A549 (cell line): ENCODE measurements around the gene ITPKC. TPM values are rescaled to one million over a fixed set of nuclear protein-coding genes. Genes with fewer than 3 reads are reported as not detected.

Experiments used
- ATAC-seq, 2 experiments: fragments of 200-7000 bp in 1 of 2; fragments of >200 bp in 1 of 2; cut with Nextera tagmentation in 1 of 2; cut with Tn5 transposase in 1 of 2; 3 replicates each; pipeline versions ENCODE4 v1.8.0 to v1.9.1; 2018 to 2020; ENCODE audit warnings: mild to moderate bottlenecking in 1 of 2, moderate library complexity in 1 of 2
- CTCF ChIA-PET: fragments of 300-600 bp; sonication (Branson Sonifier 250); formaldehyde crosslinking; extraction: SDS; loops from one replicate; lab custom pipeline; 2021; ENCODE audit warnings: antibody characterized with exemption, inconsistent platforms; lab: Yijun Ruan, JAX
- POLR2A ChIA-PET: fragments of 350-600 bp; formaldehyde crosslinking; extraction: SDS; loops from one replicate; lab custom pipeline; 2021; ENCODE audit warnings: antibody characterized with exemption, inconsistent platforms; lab: Yijun Ruan, JAX
- DNase-seq, 2 experiments: peaks; one replicate each; pipeline versions ENCODE4 v3.0.0 to v3.0.0-alpha.2; 2011 to 2016; ENCODE audit warnings: low read depth in 1 of 2, low spot score in 1 of 2
- FAIRE-seq: peaks from 2 replicates; lab custom pipeline; 2011; peaks lifted over from hg19 to GRCh38; lab: Jason Lieb, UNC
- H3K27ac ChIP-seq, 2 experiments: fragments of >200 bp; sonication (Bioruptor Twin); formaldehyde crosslinking; 3 replicates each; pipeline ENCODE4 v1.5.1; 2016 to 2017
- H3K4me1 ChIP-seq: fragments of >200 bp; sonication (Bioruptor Twin); formaldehyde crosslinking; 3 replicates; pipeline ENCODE4 v1.6.1; 2016
- H3K4me2 ChIP-seq: fragments of >200 bp; sonication (Bioruptor Twin); formaldehyde crosslinking; 3 replicates; pipeline ENCODE4 v1.6.1; 2016
- H3K4me3 ChIP-seq: fragments of >200 bp; sonication (Bioruptor Twin); formaldehyde crosslinking; 3 replicates; pipeline ENCODE4 v1.5.1; 2016
- H3K9me3 ChIP-seq: fragments of >200 bp; sonication (Bioruptor Twin); formaldehyde crosslinking; 3 replicates; pipeline ENCODE4 v1.6.1; 2016
- ATOH8 ChIP-seq: fragments of 250-450 bp; sonication (Bioruptor Pico); IDR thresholded peaks from 2 replicates; pipeline ENCODE4 v1.5.0; 2020; ENCODE audit warnings: low read depth, mild to moderate bottlenecking, moderate library complexity
- BCL3 ChIP-seq: fragments of >200 bp; sonication (Bioruptor Twin); formaldehyde crosslinking; IDR thresholded peaks from 3 replicates; pipeline ENCODE4 v1.6.1; 2016
- CHD4 ChIP-seq: fragments of 200-600 bp; sonication (generic); IDR thresholded peaks from 2 replicates; pipeline ENCODE4 v1.6.1; 2016; ENCODE audit warnings: antibody characterized with exemption, mild to moderate bottlenecking, borderline replicate concordance
- EHF ChIP-seq: fragments of 250-450 bp; sonication (Bioruptor Pico); IDR thresholded peaks from 2 replicates; pipeline ENCODE4 v1.5.0; 2020; ENCODE audit warnings: mild to moderate bottlenecking
- ESRRA ChIP-seq: fragments of 150-350 bp; IDR thresholded peaks from 2 replicates; pipeline ENCODE4 v1.6.1; 2014; ENCODE audit warnings: mild to moderate bottlenecking, low read length, borderline replicate concordance
- FOSB ChIP-seq: fragments of 250-450 bp; sonication (Bioruptor Pico); IDR thresholded peaks from 2 replicates; pipeline ENCODE4 v1.5.0; 2020; ENCODE audit warnings: mild to moderate bottlenecking, moderate library complexity
- GATA3 ChIP-seq: IDR thresholded peaks from 2 replicates; pipeline ENCODE4 v1.6.1; 2012; ENCODE audit warnings: borderline replicate concordance
- HES2 ChIP-seq: fragments of >200 bp; sonication (Bioruptor Twin); formaldehyde crosslinking; IDR thresholded peaks from 2 replicates; pipeline ENCODE4 v1.6.1; 2016
- HOXA7 ChIP-seq: fragments of 250-450 bp; sonication (Bioruptor Pico); IDR thresholded peaks from 2 replicates; pipeline ENCODE4 v1.5.0; 2020; ENCODE audit warnings: mild to moderate bottlenecking, moderate library complexity
- JUN ChIP-seq, 2 experiments: fragments of >200 bp; sonication (Bioruptor Twin); formaldehyde crosslinking; IDR thresholded peaks; 2 replicates in 1 of 2; 3 replicates in 1 of 2; pipeline ENCODE4 v1.6.1; 2016 to 2017
- MAFK ChIP-seq: fragments of 450-650 bp; IDR thresholded peaks from 2 replicates; pipeline ENCODE4 v1.6.1; 2014; ENCODE audit not compliant: partially characterized antibody
- MAZ ChIP-seq: fragments of 150-350 bp; IDR thresholded peaks from 2 replicates; pipeline ENCODE4 v1.6.1; 2014; ENCODE audit warnings: antibody characterized with exemption, low read depth, low read length, borderline replicate concordance
- MYC ChIP-seq: IDR thresholded peaks from 2 replicates; pipeline ENCODE4 v1.6.1; 2012; ENCODE audit warnings: mild to moderate bottlenecking, inconsistent platforms, low read length, improper control_type of control experiment, borderline replicate concordance
- NFE2L2 ChIP-seq: fragments of 150-350 bp; conservative IDR thresholded peaks from 2 replicates; pipeline ENCODE4 v1.6.1; 2014; ENCODE audit warnings: low read length
- NR3C1 ChIP-seq: fragments of >200 bp; sonication (Bioruptor Twin); formaldehyde crosslinking; IDR thresholded peaks from 3 replicates; pipeline ENCODE4 v1.6.1; 2017
- PHF8 ChIP-seq: fragments of 200-600 bp; sonication (generic); IDR thresholded peaks from 2 replicates; pipeline ENCODE4 v1.6.1; 2016; ENCODE audit warnings: low read depth, mild to moderate bottlenecking, antibody characterized with exemption, moderate library complexity, borderline replicate concordance
- POLR2A ChIP-seq: IDR thresholded peaks from 2 replicates; pipeline ENCODE4 v1.6.1; 2012; ENCODE audit warnings: mild to moderate bottlenecking, low read length
- POLR2AphosphoS2 ChIP-seq: conservative IDR thresholded peaks from 2 replicates; pipeline ENCODE4 v1.6.1; 2012; ENCODE audit warnings: low read length, improper control_type of control experiment, inconsistent platforms
- RARB ChIP-seq: fragments of 250-450 bp; sonication (Bioruptor Pico); IDR thresholded peaks from 2 replicates; pipeline ENCODE4 v1.8.0; 2021; ENCODE audit warnings: mild to moderate bottlenecking, moderate library complexity
- TFCP2L1 ChIP-seq: fragments of 250-450 bp; sonication (Bioruptor Pico); IDR thresholded peaks from 2 replicates; pipeline ENCODE4 v1.5.0; 2021; ENCODE audit warnings: mild to moderate bottlenecking
- TP53 ChIP-seq: fragments of 250-450 bp; sonication (Bioruptor Pico); IDR thresholded peaks from 2 replicates; pipeline ENCODE4 v1.5.0; 2021; ENCODE audit warnings: mild to moderate bottlenecking, moderate library complexity
- ZNF302 ChIP-seq: fragments of 250-450 bp; sonication (Bioruptor Pico); IDR thresholded peaks from 2 replicates; pipeline ENCODE4 v1.9.0; 2021; ENCODE audit warnings: inconsistent platforms, mild to moderate bottlenecking, moderate library complexity
- WGBS: methylation state at CpG from one replicate; pipeline ENCODE4 v1.1.6; 2017; ENCODE audit errors: missing lambda C conversion rate; 5-methylcytosine and 5-hydroxymethylcytosine counted together
- polyA plus RNA-seq, 4 experiments: library from polyadenylated mRNA; depleted of rRNA in 3 of 4; stranded (reverse); fragments of >200 nt; fragmentation: RNase III in 1 of 4; extraction: RNeasy Plus Mini Kit Qiagen cat#74134 plus additional on column Dnase treatment in 1 of 4; gene quantifications; 2 replicates in 3 of 4; 3 replicates in 1 of 4; pipeline ENCODE4 v1.2.3, GENCODE V29; 2011 to 2017
- TF ChIP-seq, protein P1 (sequence below): fragments of 200-600 bp; sonication (generic); IDR thresholded peaks from 2 replicates; pipeline ENCODE4 v1.6.1; 2016; ENCODE audit warnings: antibody characterized with exemption, mild to moderate bottlenecking, moderate library complexity
- TF ChIP-seq, protein P2 (sequence below): IDR thresholded peaks from 2 replicates; pipeline ENCODE4 v1.6.1; 2012
- TF ChIP-seq, protein P3 (sequence below): fragments of 450-650 bp; IDR thresholded peaks from 2 replicates; pipeline ENCODE4 v1.6.1; 2014; ENCODE audit warnings: antibody characterized with exemption
- TF ChIP-seq, protein P4 (sequence below): IDR thresholded peaks from 2 replicates; pipeline ENCODE4 v1.6.1; 2012

Gene ITPKC
- polyA plus RNA-seq, 2 of the 4 experiments (the other 2 are of a cell fraction), result 6.5 to 7.9 TPM

GRCh38 chr19:40777937-40778705 is 61.2 kb downstream of the ITPKC start, which contains the start of gene RAB4B:
Gene RAB4B, plus strand, starts transcription at chr19:40778247. Its CDS starts 129 bp downstream, at chr19:40778376.
- no peaks in the 10 kb centered on the region for H3K9me3 ChIP-seq
- ATAC-seq, result peak; percentile 86 to 93
- peak within 1 kb of the TSS; percentile 84 to 87 for H3K27ac ChIP-seq
- H3K4me2 ChIP-seq, result peak within 1 kb of the TSS; percentile 80
- peak; percentile 99 for FAIRE-seq
- peak within 1 kb of the TSS; percentile 52 for H3K4me3 ChIP-seq
- ChIA-PET CTCF (interaction anchor here (0.6 to 6.5 kb wide), 23 partner anchors 9 to 701 kb away, joined by 3 to 65 read pairs (median 4); partner anchors contain the start of genes ACTMAP, EGLN2 and SNRPA), POLR2A (interaction anchor here (0.6 to 3.1 kb wide), 46 partner anchors 9 to 1614 kb away, joined by 3 to 94 read pairs (median 6); partner anchors contain the start of genes ACTMAP, B9D2, BLVRB and COQ8B)
- TF ChIP-seq GATA3 (no peak; the same call in 1 of the 2 replicates), ZNF302 (CRISPR knock-in tag) (no peak), CHD4 (no peak), HES2 (no peak), FOSB (CRISPR knock-in tag) (no peak), TP53 (CRISPR knock-in tag) (no peak), TFCP2L1 (peak; percentile 80; the same call in 1 of the 2 replicates), ESRRA (no peak), MAFK (no peak), HOXA7 (0 out of 2 replicates have a peak, but pooled peaks have one; percentile 7), MAZ (0 out of 2 replicates have a peak, but pooled peaks have one; percentile 77), EHF (no peak), MYC (0 out of 2 replicates have a peak, but pooled peaks have one; percentile 2), NR3C1 (no peak), ATOH8 (no peak), POLR2AphosphoS2 (no peak), BCL3 (peak; percentile 91; the same call in 1 of the 3 replicates), NFE2L2 (no peak), POLR2A (peak; percentile 61), JUN (IDR thresholded peaks at IDR 0.05) (peak; percentile 43 to 87; a peak in 4 of 5 replicates), RARB (CRISPR knock-in tag) (no peak), PHF8 (peak; percentile 98)
- TF ChIP-seq, protein P1, sequence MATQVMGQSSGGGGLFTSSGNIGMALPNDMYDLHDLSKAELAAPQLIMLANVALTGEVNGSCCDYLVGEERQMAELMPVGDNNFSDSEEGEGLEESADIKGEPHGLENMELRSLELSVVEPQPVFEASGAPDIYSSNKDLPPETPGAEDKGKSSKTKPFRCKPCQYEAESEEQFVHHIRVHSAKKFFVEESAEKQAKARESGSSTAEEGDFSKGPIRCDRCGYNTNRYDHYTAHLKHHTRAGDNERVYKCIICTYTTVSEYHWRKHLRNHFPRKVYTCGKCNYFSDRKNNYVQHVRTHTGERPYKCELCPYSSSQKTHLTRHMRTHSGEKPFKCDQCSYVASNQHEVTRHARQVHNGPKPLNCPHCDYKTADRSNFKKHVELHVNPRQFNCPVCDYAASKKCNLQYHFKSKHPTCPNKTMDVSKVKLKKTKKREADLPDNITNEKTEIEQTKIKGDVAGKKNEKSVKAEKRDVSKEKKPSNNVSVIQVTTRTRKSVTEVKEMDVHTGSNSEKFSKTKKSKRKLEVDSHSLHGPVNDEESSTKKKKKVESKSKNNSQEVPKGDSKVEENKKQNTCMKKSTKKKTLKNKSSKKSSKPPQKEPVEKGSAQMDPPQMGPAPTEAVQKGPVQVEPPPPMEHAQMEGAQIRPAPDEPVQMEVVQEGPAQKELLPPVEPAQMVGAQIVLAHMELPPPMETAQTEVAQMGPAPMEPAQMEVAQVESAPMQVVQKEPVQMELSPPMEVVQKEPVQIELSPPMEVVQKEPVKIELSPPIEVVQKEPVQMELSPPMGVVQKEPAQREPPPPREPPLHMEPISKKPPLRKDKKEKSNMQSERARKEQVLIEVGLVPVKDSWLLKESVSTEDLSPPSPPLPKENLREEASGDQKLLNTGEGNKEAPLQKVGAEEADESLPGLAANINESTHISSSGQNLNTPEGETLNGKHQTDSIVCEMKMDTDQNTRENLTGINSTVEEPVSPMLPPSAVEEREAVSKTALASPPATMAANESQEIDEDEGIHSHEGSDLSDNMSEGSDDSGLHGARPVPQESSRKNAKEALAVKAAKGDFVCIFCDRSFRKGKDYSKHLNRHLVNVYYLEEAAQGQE, result peak; percentile 45; the same call in 1 of the 2 replicates
- TF ChIP-seq, protein P2, sequence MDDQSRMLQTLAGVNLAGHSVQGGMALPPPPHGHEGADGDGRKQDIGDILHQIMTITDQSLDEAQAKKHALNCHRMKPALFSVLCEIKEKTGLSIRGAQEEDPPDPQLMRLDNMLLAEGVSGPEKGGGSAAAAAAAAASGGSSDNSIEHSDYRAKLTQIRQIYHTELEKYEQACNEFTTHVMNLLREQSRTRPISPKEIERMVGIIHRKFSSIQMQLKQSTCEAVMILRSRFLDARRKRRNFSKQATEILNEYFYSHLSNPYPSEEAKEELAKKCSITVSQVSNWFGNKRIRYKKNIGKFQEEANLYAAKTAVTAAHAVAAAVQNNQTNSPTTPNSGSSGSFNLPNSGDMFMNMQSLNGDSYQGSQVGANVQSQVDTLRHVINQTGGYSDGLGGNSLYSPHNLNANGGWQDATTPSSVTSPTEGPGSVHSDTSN, result peak; percentile 57
- TF ChIP-seq, protein P3, sequence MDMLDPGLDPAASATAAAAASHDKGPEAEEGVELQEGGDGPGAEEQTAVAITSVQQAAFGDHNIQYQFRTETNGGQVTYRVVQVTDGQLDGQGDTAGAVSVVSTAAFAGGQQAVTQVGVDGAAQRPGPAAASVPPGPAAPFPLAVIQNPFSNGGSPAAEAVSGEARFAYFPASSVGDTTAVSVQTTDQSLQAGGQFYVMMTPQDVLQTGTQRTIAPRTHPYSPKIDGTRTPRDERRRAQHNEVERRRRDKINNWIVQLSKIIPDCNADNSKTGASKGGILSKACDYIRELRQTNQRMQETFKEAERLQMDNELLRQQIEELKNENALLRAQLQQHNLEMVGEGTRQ, result peak; percentile 62
- TF ChIP-seq, protein P4, sequence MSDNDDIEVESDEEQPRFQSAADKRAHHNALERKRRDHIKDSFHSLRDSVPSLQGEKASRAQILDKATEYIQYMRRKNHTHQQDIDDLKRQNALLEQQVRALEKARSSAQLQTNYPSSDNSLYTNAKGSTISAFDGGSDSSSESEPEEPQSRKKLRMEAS, result peak; percentile 65; the same call in 1 of the 2 replicates
- DNase-seq, result peak; percentile 100
- under 1% methylated on average over 38 of the region's 56 CpGs for WGBS
- peaks cover 14% of the 10 kb centered on the region for H3K4me1 ChIP-seq
